KOPT-K1 (cell line): Measurements from ENCODE around the gene KCNT2.
"Not testable (repeated sequence)": the region's sequence is repeated elsewhere in the genome, so short reads cannot be mapped to it uniquely, and the experiment has no call there.

Experiments used
- H3K27ac ChIP-seq: fragments of 200-600 bp; sonication (generic); 2 replicates; pipeline ENCODE4 v1.5.1; 2016; ENCODE audit warnings: antibody characterized with exemption, mild to moderate bottlenecking, low read depth, low read length; ENCODE audit not compliant: poor library complexity, severe bottlenecking
- H3K36me3 ChIP-seq: fragments of 200-600 bp; sonication (generic); 2 replicates; pipeline ENCODE4 v1.5.1; 2017; ENCODE audit warnings: antibody characterized with exemption, mild to moderate bottlenecking, low read length, moderate library complexity; ENCODE audit not compliant: insufficient read depth
- H3K9me3 ChIP-seq: fragments of 200-600 bp; sonication (generic); 2 replicates; pipeline ENCODE4 v1.5.1; 2017; ENCODE audit warnings: antibody characterized with exemption, low read length, mild to moderate bottlenecking; ENCODE audit not compliant: insufficient read depth, poor library complexity, severe bottlenecking

KCNT2 gene

DNA sequence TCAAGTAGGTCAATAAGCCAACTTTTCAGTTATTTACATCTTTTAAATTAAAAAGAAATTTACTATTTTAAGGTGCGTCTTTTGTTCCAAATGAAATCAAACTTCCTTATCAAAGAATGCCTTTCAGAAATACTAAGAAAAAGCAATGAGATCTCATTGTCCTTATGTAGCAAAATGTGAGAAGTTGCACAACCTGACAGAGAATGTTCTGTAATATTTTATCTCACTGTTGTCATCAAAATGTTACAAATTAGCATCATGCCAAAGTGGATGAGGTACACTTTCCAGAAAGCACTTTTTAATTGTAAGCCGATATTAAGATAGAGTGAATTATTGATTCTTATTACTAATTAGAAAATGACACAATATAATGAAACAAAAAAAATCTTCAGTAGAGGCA, 50.4 kb downstream of the KCNT2 start:
- H3K27ac ChIP-seq = no peak overlapping the region
- H3K9me3 ChIP-seq = no peaks in the 10 kb centered on the region
- H3K36me3 ChIP-seq = no peaks in the 10 kb centered on the region

DNA sequence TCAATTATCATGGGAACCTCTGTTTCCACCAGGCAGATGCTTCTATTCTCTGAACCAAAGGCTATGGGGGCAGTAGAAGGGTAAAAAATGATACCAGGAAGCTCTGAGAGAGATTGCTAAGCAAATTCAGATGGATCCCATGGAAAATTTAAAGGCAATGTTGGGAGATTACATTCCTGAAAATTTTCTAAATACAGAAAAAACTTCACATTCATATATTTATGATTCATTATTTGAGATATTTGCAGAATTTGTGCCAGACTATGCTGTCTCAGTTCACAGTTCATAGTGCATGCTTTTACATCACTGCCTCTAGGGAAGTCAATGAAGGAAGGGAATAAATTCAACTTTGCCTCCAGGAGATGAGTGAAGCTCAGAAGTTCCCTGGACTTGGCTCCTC, 57.5 kb downstream of the KCNT2 start:
- H3K9me3 ChIP-seq = no peaks in the 10 kb centered on the region
- H3K36me3 ChIP-seq = no peaks in the 10 kb centered on the region
- H3K27ac ChIP-seq = no peak overlapping the region

DNA sequence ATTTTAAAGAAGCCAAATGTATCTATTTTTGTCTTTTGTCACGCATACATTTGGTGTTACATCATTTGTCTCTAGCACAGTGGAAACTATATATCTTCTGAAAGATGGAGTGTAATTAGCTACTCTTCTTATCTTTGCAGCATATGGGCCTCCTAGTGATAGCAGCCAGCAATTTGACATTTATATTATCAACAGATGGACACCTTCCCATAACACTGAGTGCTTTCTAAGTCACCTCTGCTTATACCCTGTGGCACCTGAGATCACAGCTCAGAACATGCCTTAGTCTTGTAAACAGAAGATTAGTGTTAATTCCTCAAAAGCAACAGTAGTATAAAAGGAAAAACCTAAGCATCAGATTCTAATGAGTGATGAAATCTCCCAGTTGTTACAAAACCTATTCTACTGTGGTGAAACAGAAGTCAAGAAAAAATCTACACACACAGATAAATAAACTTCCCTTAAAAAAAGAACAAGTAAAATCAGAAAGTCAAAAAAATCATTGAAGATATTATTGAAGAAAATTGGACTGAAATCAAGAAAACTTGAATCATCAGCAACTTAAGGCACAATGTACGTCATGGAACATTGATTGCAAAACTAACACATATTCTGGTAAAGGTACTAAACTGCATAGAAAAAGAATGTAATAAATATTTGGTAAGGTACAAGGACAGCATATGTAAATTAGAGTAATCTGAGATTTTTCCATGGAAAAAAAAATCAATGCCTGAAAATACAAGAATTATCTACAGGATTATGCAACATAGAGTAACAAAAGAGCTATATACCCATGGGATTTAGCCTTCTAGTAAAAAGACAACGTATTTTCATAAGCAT, 61.7 kb downstream of the KCNT2 start:
- Histone ChIP-seq H3K27ac (no peak overlapping the region), H3K9me3 (no peaks in the 10 kb centered on the region), H3K36me3 (no peaks in the 10 kb centered on the region)

DNA sequence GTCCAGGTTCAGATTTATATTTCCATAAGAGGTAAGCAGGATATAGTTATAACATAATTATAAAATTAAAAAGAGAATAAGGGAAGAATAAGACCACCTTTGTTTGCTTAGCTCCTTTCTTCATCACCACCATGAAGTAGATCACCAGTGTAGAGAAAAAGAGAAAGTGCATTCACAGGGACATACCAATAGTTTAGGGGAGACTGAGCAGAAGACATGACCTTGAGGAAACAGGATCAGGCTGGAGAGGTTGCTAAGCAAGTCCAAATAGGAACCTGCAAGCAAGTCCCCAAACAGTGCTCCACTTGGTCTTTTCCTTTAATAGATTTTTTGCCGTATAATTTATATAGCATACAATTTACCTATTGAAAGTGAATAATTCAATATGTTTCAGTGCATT, 63.0 kb downstream of the KCNT2 start:
- no peaks in the 10 kb centered on the region for H3K9me3 ChIP-seq

DNA sequence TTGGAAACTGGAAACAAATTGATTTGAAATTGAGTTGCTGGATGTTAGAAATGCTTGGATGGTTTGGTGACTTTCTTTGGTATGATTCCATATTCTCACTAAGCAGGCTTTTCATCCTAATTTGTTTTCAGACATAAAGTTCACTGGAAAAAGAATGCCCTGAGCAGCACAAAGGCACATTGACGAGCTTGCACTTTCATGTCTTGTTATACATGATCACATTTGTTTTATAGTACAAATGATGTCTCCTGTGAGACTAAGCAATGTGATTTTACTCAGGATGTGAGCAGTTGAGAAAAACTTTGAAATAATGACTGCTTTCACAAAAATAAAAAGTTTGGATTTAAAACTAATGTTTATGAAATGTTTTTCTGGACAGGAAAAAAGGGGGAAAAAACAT, 63.6 kb downstream of the KCNT2 start:
- no peak overlapping the region for H3K27ac ChIP-seq
- H3K9me3 ChIP-seq = no peaks in the 10 kb centered on the region

More for the DNA sequence above, 63.0 kb downstream of the KCNT2 start:
- Histone ChIP-seq H3K27ac (no peak overlapping the region), H3K36me3 (no peaks in the 10 kb centered on the region)

DNA sequence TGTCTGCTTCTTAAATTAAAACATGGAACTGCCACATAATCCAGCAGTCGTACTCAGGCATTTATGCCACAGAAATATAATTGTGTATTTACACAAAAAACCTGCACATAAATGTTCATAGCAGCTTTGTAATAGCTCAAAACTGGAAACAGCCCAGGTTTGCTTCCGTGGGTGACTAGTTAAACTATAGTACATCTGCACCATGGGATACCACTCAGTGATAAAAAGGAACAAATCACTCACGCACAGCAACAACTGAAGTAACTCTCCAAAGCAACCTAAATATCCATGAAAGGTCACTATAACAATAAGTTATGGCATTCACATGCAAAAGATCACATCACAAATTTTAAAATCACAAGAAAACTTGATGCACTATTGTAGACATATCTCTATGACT, 64.4 kb downstream of the KCNT2 start:
- no peak overlapping the region for H3K27ac ChIP-seq
- H3K36me3 ChIP-seq = no peaks in the 10 kb centered on the region
- no peaks in the 10 kb centered on the region for H3K9me3 ChIP-seq

More for the DNA sequence above, 63.6 kb downstream of the KCNT2 start:
- no peaks in the 10 kb centered on the region for H3K36me3 ChIP-seq

DNA sequence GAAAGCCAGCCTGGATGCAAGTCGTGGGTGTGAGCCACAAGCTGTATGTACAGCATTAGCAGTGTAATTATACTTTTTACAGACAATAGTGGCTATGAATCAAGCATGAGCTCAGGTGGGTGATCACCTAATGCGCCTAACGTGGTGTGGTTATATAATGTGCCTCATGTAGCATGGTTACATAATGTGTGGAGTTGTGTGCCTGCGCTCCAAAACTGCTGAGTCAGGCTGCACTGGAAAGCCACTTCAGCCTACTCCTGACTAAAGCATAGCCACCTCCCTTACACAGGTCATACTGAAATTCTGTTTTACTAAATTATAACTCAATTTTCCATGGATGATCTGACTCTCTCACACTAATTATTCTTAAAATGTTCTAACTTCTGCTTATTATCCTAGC, 69.8 kb downstream of the KCNT2 start:
- Histone ChIP-seq H3K9me3 (peaks cover 40% of the 10 kb centered on the region), H3K27ac (no peak overlapping the region), H3K36me3 (no peaks in the 10 kb centered on the region)

DNA sequence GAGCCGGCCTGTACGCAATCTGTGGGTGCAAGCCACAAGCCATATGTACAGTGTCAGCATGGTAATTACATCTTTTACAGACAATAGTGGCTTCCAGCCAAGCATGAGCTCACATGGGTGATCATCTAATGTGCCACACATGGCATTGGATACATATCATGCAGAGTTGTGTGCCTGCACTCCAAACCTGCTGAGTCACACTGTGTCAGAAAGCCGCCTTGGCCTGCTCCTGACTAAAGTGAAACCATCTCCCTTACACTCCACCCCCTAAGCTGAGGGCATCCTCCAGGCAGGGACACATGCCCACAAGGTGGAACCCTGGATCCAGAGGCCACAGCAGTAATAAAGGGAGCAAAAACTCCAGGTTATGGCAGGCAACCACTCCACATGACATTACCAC, 72.5 kb downstream of the KCNT2 start:
- Histone ChIP-seq H3K27ac (no peak overlapping the region), H3K9me3 (peaks cover 40% of the 10 kb centered on the region), H3K36me3 (no peaks in the 10 kb centered on the region)

DNA sequence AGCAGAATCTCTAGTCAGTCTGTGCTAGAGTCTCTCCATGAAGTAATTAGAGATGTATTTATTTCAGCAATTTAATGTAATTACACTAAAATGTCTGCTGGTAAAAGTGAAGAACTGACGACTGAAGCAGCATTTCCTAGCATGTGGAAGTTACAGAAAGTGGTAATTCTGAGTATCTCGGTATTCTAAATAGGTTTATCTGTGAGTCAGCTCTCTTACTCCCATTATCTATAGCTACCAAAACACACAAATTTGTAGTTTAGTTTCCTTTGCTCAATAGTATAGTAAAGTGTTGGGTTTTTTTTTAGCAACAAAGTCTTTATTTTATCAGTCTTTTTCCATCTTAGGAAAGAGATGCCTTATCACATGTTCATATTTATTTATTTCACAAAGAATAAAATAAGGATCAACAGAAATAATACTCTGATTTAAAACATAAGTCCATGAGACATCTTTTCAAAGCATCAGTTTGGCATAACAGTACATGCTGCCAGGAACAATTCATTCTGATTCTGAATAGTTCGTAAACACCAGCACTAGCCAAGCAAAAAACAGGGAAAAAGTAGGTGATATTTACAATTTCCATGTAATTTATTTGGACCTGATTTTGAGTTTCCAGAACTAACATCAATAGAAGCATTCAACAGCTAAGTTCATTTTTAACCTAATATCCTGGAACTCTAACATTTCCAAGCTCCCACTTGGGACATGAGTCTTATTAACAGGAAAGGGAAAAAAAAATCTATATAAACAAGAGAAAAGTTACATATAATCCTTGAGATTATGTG, 76.3 kb downstream of the KCNT2 start:
- Histone ChIP-seq H3K27ac (no peak overlapping the region), H3K9me3 (peaks cover 23% of the 10 kb centered on the region), H3K36me3 (no peaks in the 10 kb centered on the region)

DNA sequence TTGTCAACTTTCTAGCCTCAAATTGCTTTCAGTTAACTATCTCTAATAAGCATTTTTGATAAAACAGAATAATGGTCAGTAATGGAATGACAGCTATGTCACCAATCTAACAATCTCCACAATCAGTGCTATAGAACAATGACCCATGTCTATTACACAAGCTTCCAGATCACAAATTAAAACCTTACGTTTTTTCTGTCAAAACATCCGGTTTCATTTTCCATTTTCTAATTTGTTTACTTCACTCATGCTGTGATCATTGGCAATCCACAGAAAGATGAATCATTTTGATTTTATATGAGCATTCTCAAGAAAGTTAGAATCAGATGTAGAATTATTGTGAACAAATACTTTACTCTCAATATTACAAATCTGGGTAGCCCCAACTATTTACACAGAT, 80.3 kb downstream of the KCNT2 start:
- Histone ChIP-seq H3K36me3 (no peaks in the 10 kb centered on the region), H3K27ac (no peak overlapping the region), H3K9me3 (no peaks in the 10 kb centered on the region)

DNA sequence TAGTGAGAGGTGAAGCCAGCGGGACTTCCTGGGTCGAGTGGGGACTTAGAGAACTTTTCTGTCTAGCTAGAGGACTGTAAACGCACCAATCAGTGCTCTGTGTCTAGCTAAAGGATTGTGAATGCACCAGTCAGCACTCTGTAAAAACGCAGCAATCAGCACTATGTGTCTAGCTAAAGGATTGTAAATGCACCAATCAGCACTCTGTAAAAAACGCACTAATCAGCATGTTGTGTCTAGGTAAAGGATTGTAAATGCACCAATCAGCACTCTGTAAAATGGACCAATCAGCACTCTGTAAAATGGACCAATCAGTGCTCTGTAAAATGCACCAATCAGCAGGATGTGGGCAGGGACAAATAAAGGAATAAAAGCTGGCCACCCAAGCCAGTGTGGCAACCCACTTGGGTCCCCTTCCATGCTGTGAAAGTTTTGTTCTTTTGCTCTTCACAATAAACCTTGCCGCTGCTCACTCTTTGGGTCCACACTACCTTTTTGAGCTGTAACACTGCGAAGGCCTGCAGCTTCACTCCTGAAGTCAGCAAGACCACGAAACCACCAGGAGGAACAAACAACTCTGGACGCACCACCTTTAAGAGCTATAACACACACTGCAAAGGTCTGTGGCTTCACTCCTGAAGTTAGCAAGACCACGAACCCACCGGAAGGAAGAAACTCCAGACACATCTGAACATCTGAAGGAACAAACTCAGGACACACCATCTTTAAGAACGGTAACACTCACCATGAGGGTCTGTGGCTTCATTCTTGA, 85.5 kb downstream of the KCNT2 start:
- not testable (repeated sequence) for H3K36me3 ChIP-seq, H3K27ac ChIP-seq, H3K9me3 ChIP-seq

DNA sequence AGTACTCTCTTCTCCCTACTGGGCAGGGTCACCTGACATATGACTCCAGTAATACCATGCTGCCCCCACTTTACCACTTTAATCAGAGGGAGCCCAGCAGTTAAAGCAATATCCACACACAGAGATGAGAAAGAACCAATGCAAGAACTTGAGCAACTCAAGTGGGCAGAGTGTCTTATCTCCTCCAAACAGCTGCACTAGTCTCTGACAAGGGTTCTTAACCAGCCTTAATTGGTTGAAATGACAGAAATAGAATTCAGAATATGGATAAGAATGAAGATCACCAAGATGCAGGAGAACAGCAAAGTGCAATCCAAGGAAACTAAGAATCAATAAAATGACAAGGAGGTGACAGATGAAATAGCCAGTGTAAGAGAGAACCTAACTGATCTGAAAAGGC, 91.0 kb downstream of the KCNT2 start:
- no peak overlapping the region for H3K27ac ChIP-seq
- H3K9me3 ChIP-seq = no peaks in the 10 kb centered on the region
- H3K36me3 ChIP-seq = no peaks in the 10 kb centered on the region

DNA sequence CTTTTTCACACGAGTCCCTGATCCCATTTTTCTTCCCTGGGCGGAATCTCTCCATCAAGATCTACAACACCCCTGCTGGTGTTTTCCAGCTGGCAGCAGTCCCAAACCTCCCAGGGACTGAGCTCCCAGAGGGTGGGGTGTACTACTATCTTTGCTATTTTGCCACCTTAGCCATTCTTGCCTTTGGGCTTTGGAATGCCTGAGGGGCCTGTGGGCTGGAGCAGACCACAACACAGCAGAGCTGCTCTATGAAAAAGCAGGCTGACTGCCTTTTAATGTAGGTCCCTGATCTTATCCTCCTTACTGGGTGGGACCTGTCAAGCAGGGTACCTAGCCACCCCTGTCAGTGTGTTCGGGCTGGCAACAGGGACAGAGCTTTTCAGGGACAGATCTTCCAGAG, 91.9 kb downstream of the KCNT2 start:
- Histone ChIP-seq H3K27ac (no peak overlapping the region), H3K36me3 (no peaks in the 10 kb centered on the region), H3K9me3 (no peaks in the 10 kb centered on the region)

DNA sequence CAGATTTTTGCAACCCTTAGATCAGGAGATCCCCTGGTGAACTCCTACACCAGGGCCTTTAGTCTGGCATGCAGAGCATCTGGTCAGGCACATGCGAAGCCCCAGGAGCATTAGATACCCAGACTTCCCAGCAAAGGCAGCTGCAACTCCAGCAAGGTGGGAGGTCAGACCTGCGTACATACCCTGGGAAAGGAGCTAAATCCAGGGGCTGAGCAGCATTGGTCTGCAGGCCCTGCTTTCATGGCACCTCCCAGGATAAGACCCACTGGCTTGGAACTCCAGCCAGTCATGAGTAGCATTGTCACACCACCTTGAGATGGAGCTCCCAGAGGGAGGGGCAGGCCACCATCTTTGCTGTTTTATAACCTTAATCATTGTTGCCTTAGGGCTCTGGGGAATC, 92.3 kb downstream of the KCNT2 start:
- Histone ChIP-seq H3K36me3 (no peaks in the 10 kb centered on the region), H3K27ac (no peak overlapping the region), H3K9me3 (no peaks in the 10 kb centered on the region)

DNA sequence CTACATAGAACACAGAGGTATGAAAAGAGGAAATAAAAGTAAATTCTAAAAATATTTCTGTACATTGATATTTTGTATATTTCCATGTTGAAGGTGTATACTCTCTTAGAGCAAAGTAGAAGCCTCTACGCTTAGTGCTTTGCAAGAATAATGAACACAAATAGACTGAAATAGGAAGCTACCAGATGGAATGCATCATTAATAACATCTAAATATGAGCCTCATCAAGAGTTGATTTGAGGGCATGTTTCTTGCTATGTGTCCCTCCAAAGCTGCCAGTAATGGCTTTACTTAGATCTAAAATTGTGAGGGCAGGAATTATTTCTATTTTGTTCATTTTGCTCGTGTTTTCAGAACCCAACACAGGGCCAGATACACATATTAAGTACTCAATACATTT, 94.4 kb downstream of the KCNT2 start:
- H3K9me3 ChIP-seq = no peaks in the 10 kb centered on the region
- H3K27ac ChIP-seq = no peak overlapping the region
- no peaks in the 10 kb centered on the region for H3K36me3 ChIP-seq
